HCT116 (cell line): Measurements from ENCODE around the gene HEXA.

ENCODE experiments used
- CBX3 ChIP-seq: IDR thresholded peaks from 2 replicates; pipeline ENCODE4 v1.6.1; 2012; ENCODE audit warnings: low read depth
- CTCF ChIP-seq, 3 experiments: fragments of 200-600 bp in 1 of 3; sonication (generic) in 1 of 3; IDR thresholded peaks in 2 of 3; conservative IDR thresholded peaks in 1 of 3; 2 replicates each; pipeline ENCODE4 v1.5.1; 2012 to 2017; ENCODE audit warnings: low read depth in 2 of 3, low read length in 2 of 3, antibody characterized with exemption in 1 of 3, borderline replicate concordance in 1 of 3, control low read depth in 1 of 3, mild to moderate bottlenecking in 1 of 3, mixed read lengths in 1 of 3, mixed run types in 1 of 3, moderate library complexity in 1 of 3; ENCODE audit not compliant: insufficient read depth in 1 of 3
- EZH2 ChIP-seq: fragments of 200-600 bp; sonication (generic); IDR thresholded peaks from 2 replicates; pipeline ENCODE4 v1.6.1; 2017; ENCODE audit warnings: antibody characterized with exemption, mixed run types
- MAX ChIP-seq: IDR thresholded peaks from 2 replicates; pipeline ENCODE4 v1.6.1; 2012
- POLR2A ChIP-seq: IDR thresholded peaks from 2 replicates; pipeline ENCODE4 v1.7.0; 2011; ENCODE audit warnings: borderline replicate concordance; ENCODE audit not compliant: insufficient read depth, insufficient read length; ENCODE audit errors: extremely low read depth
- POLR2AphosphoS5 ChIP-seq: IDR thresholded peaks from 2 replicates; pipeline ENCODE4 v1.6.1; 2011; ENCODE audit warnings: mild to moderate bottlenecking, low read depth, low read length, moderate library complexity
- SIN3A ChIP-seq: IDR thresholded peaks from 2 replicates; pipeline ENCODE4 v1.6.1; 2012; ENCODE audit warnings: low read depth
- ZNF274 ChIP-seq: fragments of 200-500 bp; sonication (Bioruptor generic); IDR thresholded peaks from 2 replicates; pipeline ENCODE4 v1.6.1; 2014; ENCODE audit warnings: mild to moderate bottlenecking, low read depth, low read length, inconsistent platforms

DNA sequence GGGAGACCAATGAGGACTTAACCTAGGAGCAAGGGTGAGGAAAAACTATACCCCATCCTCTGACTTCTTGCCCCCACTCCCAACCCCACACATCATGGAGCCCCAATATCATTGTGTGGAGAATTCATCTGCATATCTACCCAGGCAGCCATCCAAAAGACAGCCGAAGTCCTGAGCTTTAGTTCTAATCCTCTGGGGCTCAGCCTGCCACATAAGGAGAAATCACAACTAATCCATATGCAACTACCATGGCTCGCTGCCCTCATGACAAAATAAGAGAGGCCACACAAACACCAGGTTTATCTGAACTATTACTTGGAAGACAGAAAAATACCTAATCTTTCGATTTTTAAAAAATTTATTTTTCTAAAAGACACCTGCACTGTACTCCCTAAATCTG, 17.7 kb downstream of the HEXA start:
- TF ChIP-seq CTCF (IDR thresholded peaks at IDR 0.05 in 2 of 3, conservative IDR thresholded peaks at IDR 0.05 in 1 of 3; ENCODE audit: borderline replicate concordance in 1 of 3, insufficient read depth in 1 of 3, low read depth in 2 of 3, low read length in 2 of 3) (no peak), ZNF274 (no peak), POLR2A (no peak), EZH2 (no peak), CBX3 (no peak), SIN3A (no peak), MAX (no peak), POLR2AphosphoS5 (no peak)
